Hepatocyte (in vitro differentiated cells): ENCODE results near the gene FBH1.

Experiments used
- EZH2 ChIP-seq: fragments of 200-600 bp; sonication (generic); IDR thresholded peaks from 2 replicates; pipeline ENCODE4 v1.6.1; 2016; ENCODE audit warnings: antibody characterized with exemption, mild to moderate bottlenecking, borderline replicate concordance
- TF ChIP-seq, protein P1 (sequence below): fragments of 200-600 bp; sonication (generic); IDR thresholded peaks from 2 replicates; pipeline ENCODE4 v1.5.1; 2016; ENCODE audit warnings: antibody characterized with exemption, mild to moderate bottlenecking; ENCODE audit not compliant: poor library complexity

- TF ChIP-seq, protein P1, sequence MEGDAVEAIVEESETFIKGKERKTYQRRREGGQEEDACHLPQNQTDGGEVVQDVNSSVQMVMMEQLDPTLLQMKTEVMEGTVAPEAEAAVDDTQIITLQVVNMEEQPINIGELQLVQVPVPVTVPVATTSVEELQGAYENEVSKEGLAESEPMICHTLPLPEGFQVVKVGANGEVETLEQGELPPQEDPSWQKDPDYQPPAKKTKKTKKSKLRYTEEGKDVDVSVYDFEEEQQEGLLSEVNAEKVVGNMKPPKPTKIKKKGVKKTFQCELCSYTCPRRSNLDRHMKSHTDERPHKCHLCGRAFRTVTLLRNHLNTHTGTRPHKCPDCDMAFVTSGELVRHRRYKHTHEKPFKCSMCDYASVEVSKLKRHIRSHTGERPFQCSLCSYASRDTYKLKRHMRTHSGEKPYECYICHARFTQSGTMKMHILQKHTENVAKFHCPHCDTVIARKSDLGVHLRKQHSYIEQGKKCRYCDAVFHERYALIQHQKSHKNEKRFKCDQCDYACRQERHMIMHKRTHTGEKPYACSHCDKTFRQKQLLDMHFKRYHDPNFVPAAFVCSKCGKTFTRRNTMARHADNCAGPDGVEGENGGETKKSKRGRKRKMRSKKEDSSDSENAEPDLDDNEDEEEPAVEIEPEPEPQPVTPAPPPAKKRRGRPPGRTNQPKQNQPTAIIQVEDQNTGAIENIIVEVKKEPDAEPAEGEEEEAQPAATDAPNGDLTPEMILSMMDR: no peak
- no peak for TF ChIP-seq EZH2
Measured at GRCh38 chr10:5963591-5963990, 73.5 kb downstream of the FBH1 start.
